UCSD-AML1 (cell line): Measurements from ENCODE around the gene TBC1D14.
A peak's percentile ranks its signal among the peaks of the same experiment; 100 is the strongest.
"Not testable (repeated sequence)": the region's sequence is repeated elsewhere in the genome, so short reads cannot be mapped to it uniquely, and the experiment has no call there.

Source experiments
- DNase-seq: peaks from one replicate; lab custom pipeline; 2025; ENCODE audit not compliant: unreplicated experiment; lab: John Stamatoyannopoulos, UW

The TBC1D14 gene

DNA sequence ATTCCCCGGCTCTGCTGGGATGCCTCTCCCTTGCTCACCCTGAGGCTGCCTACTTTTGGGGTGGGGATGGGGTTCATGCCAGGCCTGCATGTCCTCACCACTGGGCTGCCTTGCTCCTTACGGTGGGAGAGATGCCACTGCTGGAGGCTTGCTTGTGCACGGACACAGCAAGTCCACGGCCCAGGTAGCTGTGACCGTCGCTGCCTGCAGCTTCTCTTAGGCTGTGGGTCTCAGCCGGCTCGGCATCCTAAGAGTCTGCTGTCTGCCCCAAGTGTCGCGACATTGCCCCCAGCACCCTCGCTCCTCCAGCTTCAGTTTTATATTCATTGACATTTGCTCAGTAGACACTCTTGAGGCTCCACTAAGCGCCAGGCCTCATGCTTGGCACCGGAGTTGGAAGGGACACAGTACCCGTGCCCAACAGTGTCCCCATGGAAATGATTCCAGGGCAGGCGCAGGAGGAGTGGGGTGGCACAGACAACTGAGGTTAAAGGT lies 58.3 kb downstream of the TBC1D14 start:
- no peak for DNase-seq

GRCh38 chr4:6968496-6968895 lies 58.9 kb downstream of the TBC1D14 start:
- no peak for DNase-seq

DNA sequence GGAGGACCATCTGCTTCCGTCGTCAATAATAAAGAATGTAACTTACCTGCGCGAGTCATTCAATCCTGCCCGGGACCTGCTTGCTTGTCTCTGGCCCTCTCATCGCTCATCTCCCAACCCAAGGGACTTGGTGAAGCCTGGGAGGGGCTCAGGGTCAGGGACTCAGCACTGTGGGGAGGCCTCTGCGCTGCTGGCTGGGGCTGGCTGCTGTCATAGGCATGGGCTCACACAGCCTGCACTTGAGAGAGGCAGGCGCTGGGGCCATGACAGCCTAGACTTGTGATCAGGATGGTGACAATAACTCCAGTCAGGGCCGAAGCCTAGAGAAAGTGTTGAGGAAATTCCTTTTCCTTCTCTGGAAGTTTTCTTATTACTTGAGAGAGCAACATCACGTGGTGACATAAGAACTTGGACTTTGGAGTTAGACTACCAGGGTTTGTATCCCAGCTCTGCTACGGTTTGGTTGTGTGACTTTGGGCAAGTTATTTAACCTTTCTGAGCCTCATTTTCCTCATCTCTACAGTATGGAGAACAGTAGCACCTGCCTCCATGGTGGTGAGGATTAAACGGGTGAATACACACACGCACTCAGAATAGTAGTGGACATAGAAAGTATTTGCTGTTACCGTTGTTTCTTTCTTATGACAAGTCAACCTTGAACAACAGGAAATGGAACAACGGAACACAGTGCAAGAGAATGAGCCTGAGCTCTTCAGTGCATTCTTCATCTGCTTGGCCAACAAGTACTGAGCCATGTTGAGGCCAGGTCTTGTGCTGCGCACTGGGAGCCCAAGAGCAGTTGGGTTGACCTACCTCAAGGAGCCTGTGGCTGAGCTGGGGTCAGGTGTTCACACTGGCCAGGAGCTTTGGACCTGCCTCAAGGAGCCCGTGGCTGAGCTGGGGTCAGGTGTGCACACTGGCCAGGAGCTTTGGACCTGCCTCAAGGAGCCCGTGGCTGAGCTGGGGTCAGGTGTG lies 60.5 kb downstream of the TBC1D14 start:
- DNase-seq: no peak

DNA sequence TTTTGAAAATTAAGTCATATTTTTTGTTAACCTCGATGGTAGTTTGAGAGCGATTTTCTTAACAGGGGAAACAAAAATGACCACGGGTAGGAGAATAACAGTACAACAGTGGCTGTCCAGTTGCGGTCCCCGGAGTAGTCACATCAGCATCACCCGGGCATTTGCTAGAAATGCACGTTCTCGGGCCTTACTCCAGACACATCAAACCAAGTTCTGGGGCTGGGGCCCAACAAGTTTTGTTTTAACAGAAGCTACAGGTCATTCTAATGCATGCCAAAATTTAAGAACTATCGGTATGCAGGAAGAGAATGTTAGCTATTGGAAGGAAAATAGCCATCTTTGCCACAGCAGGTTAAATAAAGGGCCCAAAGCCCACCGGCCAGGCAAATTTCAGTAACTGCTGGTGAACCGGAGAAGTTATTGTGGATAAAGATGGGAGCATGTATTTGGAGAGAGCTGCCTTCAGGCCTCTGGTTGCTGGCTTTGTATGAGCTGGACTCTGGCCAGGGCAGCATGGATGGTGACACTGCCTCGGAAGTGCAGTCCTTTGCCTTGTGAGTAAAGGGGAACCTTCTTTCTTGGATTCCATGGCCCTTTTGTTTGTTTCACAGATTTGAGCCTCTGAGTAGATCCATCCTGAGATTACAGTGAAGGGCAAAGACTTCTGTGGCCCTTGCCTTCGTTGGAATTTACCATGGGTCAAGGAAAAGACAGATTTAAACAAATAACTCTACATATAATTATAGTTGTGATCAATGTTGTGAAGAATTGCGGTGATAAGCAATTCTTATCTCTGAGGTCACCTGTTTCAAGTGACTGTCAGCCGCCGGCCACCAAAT lies 62.1 kb downstream of the TBC1D14 start:
- no peak for DNase-seq

DNA sequence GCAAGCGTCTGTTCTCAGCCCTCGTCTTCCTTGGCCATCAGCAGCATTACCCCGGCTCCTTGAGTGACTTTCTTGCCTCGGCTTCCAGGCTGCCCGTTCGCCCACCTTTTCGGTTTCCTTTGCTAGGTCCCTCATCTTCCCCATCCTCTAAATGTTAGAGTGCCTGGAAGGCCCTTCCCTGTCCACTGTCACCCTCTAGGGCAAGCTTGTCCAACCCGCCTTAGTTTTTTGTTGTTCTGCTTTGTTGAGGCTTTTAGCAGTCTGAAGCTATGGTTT lies 62.7 kb downstream of the TBC1D14 start:
- DNase-seq: no peak

- no peak for DNase-seq
Observed at GRCh38 chr4:6972911-6973310, 63.3 kb downstream of the TBC1D14 start.

DNA sequence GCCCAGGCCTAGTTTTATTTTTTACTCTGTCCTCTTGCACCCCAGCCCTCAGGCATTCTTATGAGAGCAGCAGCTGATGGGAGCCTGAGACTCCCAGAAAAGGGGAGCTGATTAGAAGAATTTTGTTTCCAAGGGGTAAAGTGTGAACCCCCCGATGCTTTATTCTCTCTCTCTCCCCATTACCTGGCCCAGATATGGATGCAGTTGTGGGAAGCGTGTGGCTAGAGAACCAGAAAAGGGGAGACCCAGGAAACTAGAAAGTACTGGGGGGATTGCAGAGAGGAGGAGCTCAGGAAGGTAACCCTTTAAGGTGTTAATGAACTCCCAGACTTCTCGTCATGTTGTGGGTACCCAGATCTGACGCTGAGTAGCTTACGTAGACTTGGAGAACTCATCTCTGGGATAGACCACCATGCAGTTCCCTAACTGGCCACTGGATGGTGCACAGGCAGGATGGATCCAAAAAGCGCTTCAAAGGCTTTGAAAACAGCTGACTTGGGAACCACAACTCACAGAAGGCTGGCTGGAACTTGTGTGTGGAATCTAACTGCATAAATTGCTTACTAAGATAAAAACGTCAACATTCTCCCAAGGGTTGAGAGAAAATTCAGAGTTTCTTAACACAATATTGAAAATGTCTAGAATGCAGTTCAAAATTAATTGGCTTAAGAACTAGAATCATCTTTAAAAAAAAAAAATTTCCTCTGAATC lies 64.7 kb downstream of the TBC1D14 start:
- peak; percentile 68 for DNase-seq

- DNase-seq: not testable (repeated sequence)
Observed at GRCh38 chr4:6977846-6978245, 68.2 kb downstream of the TBC1D14 start.

DNA sequence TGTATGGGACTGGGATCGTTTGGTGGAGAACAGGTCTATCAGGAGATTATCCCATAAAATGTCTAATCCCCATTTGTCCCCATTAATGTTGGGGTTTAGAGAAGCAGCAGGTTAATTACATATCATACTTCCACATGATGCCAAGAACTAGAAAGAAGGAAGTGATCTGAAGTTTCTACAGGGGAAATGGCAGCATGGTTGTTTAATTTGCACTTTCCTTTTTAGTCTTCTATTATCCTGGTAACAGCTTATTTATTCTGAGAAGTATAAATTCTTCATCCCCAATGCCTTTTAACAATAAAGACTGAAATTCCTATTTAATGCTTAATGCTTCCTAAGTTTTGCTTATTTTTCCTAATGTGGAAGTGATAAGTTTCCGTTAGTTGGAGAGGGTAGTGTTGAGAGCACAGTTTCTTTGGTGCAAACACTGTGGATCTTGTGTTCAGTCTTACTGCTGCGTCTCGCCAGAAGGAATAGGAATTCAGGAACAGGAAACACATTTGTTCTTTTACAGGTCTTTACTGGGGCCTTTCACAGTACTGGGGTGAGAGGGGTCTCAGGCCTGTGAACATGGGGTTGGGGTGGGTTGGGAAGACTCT lies 74.0 kb downstream of the TBC1D14 start:
- DNase-seq: no peak

DNA sequence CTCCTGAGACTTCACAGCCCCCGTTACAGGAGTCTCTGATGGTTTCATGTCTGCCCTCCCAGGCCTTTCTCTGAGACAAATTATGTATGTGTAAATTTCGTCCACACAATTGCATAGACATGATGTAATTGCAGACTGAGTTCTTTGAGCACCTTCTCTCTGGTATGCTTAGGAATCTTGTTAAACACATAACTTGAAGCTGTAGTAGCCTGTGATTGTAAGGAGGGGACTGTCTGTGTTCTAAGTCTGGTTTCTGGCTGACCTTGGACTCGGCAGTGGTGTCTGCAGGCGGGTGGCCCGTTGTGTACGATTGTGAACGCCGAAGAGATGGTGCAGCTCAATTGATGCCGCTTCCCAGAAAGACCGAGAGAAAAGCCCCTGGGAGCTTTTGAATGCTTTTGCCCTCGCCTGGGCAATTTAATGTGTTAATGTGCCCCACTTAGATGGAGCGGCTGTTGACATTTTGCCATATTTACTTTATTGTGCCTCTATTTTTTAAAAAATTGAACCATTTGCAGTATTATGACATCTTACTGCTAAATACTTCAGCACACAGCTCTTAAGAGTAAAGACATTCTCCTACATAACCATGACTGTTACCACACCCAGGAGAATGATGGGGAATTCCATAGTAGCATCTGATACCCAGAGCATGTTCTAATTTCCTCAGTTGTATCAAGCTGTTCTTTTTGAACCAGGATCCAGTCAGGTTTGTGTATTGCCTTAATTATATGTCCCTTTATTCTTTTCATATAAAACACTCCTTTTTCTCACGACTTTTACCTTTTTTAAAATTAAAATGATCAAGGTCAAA lies 75.2 kb downstream of the TBC1D14 start:
- no peak for DNase-seq

GRCh38 chr4:6986072-6986780 lies 76.6 kb downstream of the TBC1D14 start:
- no peak for DNase-seq

DNA sequence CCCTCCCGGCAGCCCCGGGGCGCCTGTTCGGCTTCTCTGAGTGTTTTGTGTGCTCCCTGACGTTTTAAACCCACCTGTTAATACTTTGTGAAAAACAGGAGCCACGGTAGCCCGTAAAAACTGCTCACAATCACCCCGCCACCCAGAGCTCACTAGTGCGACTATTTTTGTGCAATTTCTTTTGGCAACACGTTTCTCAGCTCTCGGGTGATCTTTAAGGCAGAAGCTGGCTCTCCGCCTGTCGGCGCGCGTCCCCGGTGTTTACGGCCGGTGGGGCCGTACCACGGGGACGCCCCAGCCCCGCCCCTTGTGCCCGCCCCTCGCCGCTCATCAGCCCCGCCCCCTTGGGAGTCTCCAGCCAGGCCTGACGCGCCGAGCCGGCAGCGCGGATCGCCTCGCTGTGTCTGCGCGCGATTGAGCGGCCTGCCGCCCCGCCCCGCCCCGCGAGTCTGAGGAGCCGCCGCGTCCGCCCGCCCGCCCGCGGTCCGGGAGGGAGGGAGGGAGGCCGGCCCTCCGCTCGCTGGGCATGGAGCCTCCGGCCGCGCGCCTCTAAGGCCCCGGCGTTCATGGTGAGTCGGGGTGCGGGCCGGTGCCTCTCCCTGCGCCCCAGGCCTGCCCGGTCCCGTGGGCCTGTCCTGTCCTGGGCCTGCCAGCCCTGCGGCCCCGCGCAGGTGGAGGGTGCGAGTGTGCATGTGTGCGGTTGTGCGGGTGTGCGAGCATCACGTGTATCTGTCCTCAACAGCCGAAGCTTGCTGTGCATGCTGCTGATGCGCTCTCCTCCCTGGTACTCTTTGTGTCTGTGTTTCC lies 77.4 kb downstream of the TBC1D14 start:
- DNase-seq: peak; percentile 94

DNA sequence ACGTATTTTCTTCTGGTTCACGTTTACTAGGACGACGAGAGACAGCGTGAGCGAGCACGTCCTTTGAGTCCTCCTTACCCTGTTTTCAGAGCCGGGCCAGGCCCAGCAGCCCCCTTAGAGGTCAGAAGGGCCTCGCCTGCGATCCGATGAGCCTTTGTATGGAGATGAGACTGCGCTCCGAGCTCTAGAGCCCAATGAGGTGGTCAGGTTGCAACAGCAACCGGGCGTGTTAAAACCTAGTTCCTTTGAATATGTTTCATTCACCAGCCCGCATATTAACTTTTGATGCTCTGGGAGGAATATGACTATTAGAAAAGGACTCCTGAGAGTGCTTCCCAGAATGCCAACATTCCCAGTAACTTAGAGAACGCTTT lies 77.9 kb downstream of the TBC1D14 start:
- DNase-seq: no peak

DNA sequence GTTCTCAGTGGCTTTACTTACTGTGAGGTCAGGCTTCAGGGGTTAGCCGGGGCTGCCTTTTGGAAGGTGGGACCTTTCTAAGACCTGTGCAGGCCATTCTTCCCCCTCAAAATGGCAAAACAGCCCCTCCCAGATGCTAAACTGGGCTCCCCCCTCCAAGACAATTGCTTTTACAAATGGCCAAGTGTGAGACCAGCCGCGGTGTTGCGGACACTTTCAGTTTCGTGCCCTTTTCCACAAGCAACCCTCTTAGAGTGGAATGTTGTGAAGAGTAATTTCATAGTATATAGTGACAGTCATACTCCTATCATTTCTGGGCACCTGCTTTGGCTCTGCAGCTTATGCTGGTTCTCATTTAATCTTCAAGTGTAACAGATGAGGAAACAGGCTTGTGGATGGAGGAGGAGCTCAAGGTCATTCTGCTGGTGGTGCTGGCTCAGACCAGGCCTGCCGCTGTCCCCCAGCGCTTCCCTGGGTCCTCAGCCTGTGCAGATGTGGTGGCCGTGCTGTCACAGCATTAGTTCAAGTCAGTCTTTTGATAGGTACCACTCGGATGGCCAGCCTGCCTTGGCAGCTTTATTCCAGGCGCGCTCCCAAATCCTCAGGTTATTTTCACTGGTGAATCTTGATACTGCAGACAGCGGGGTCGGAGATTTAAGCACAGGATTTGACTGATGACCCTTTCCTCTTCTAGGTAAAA lies 78.5 kb downstream of the TBC1D14 start:
- DNase-seq: no peak

- DNase-seq: no peak
Observed at GRCh38 chr4:6989331-6989923, 79.8 kb downstream of the TBC1D14 start.

GRCh38 chr4:6990661-6991060 lies 81.0 kb downstream of the TBC1D14 start:
- DNase-seq: no peak

GRCh38 chr4:6991249-6991648 lies 81.6 kb downstream of the TBC1D14 start:
- no peak for DNase-seq
